ENCODE measurements around the gene AK6.

DNA sequence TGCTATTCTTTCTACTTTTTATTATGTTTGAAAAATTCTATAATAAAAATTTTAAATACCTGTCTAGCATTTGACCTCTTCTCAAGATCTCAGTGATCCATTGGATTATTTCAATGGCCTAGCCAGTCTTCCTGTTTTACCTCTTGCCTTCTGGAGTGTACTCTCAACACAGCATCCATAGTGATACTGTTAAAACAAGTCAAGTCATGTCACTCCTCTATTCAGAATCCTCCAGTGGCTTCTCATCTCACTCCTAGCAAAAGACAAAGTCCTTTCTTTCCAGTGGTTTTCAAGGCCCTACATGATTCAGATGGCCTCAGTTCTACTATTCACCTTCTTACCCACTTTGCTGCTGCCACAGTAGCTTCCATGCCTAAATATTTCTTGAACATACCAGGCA lies 47.4 kb upstream of the AK6 start:
- no peak for TF ChIP-seq EP300 (IDR thresholded peaks at IDR 0.05)
- TF ChIP-seq, protein P1, sequence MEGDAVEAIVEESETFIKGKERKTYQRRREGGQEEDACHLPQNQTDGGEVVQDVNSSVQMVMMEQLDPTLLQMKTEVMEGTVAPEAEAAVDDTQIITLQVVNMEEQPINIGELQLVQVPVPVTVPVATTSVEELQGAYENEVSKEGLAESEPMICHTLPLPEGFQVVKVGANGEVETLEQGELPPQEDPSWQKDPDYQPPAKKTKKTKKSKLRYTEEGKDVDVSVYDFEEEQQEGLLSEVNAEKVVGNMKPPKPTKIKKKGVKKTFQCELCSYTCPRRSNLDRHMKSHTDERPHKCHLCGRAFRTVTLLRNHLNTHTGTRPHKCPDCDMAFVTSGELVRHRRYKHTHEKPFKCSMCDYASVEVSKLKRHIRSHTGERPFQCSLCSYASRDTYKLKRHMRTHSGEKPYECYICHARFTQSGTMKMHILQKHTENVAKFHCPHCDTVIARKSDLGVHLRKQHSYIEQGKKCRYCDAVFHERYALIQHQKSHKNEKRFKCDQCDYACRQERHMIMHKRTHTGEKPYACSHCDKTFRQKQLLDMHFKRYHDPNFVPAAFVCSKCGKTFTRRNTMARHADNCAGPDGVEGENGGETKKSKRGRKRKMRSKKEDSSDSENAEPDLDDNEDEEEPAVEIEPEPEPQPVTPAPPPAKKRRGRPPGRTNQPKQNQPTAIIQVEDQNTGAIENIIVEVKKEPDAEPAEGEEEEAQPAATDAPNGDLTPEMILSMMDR (IDR thresholded peaks at IDR 0.05): no peak

All from sigmoid colon (tissue), 4 donors.